GM12892 (cell line): ENCODE measurements around the gene MEI1.

Source experiments
- DNase-seq: peaks from one replicate; pipeline ENCODE4 v3.0.0; 2011; ENCODE audit not compliant: insufficient read length
- FAIRE-seq: peaks from 2 replicates; lab custom pipeline; 2011; peaks lifted over from hg19 to GRCh38; lab: Jason Lieb, UNC
- POLR2A ChIP-seq: IDR thresholded peaks from 2 replicates; pipeline ENCODE4 v1.6.1; 2011; ENCODE audit warnings: low read depth, low read length, control low read depth
- POLR2AphosphoS5 ChIP-seq: IDR thresholded peaks from 2 replicates; pipeline ENCODE4 v1.6.1; 2011; ENCODE audit warnings: low read depth, low read length, control low read depth
- TAF1 ChIP-seq: IDR thresholded peaks from 2 replicates; pipeline ENCODE4 v1.6.1; 2011; ENCODE audit warnings: low read depth, mild to moderate bottlenecking, control low read depth, low read length, borderline replicate concordance

Gene MEI1

GRCh38 chr22:41753984-41754383 is 54.7 kb downstream of the MEI1 start:
- peak; percentile 72 for FAIRE-seq
- TF ChIP-seq TAF1 (no peak), POLR2A (no peak), POLR2AphosphoS5 (no peak)
- no peak for DNase-seq

- FAIRE-seq (no peak), DNase-seq (no peak)
- TF ChIP-seq POLR2AphosphoS5 (no peak), TAF1 (no peak), POLR2A (no peak)
Measured at GRCh38 chr22:41757502-41757901, 58.2 kb downstream of the MEI1 start.

- DNase-seq (no peak), FAIRE-seq (no peak)
- TF ChIP-seq POLR2A, result no peak
- no peak for TF ChIP-seq TAF1
- TF ChIP-seq POLR2AphosphoS5, result no peak
Measured at GRCh38 chr22:41758231-41758630, 58.9 kb downstream of the MEI1 start.

- FAIRE-seq, result peak; percentile 88
- TF ChIP-seq POLR2AphosphoS5 (no peak), TAF1 (no peak), POLR2A (no peak)
- no peak for DNase-seq
Measured at GRCh38 chr22:41762980-41763779, 63.9 kb downstream of the MEI1 start.

- DNase-seq (no peak), FAIRE-seq (no peak)
- TF ChIP-seq POLR2AphosphoS5 (no peak), POLR2A (no peak), TAF1 (no peak)
Measured at GRCh38 chr22:41766476-41766875, 67.2 kb downstream of the MEI1 start.

- DNase-seq, result no peak
- FAIRE-seq, result no peak
- TF ChIP-seq POLR2A (no peak), POLR2AphosphoS5 (no peak), TAF1 (no peak)
Measured at GRCh38 chr22:41768430-41768829, 69.1 kb downstream of the MEI1 start.

- FAIRE-seq (no peak), DNase-seq (no peak)
- TF ChIP-seq POLR2A, result no peak
- no peak for TF ChIP-seq TAF1
- TF ChIP-seq POLR2AphosphoS5, result no peak
Measured at GRCh38 chr22:41770715-41771468, 71.6 kb downstream of the MEI1 start.

GRCh38 chr22:41772198-41772597 is 72.9 kb downstream of the MEI1 start:
- no peak for FAIRE-seq

GRCh38 chr22:41772645-41773044 is 73.3 kb downstream of the MEI1 start:
- DNase-seq (no peak), FAIRE-seq (no peak)
- TF ChIP-seq TAF1, result no peak
- no peak for TF ChIP-seq POLR2AphosphoS5
- TF ChIP-seq POLR2A, result no peak

More at GRCh38 chr22:41772198-41772597, 72.9 kb downstream of the MEI1 start:
- no peak for DNase-seq
- TF ChIP-seq POLR2AphosphoS5, result no peak
- TF ChIP-seq TAF1, result no peak
- no peak for TF ChIP-seq POLR2A

GRCh38 chr22:41775338-41775737 is 76.0 kb downstream of the MEI1 start:
- no peak for TF ChIP-seq TAF1
- TF ChIP-seq POLR2A, result no peak
- no peak for TF ChIP-seq POLR2AphosphoS5
- DNase-seq, result no peak
- no peak for FAIRE-seq

- TF ChIP-seq POLR2AphosphoS5, result no peak
- TF ChIP-seq POLR2A, result no peak
- no peak for TF ChIP-seq TAF1
- FAIRE-seq (no peak), DNase-seq (no peak)
Measured at GRCh38 chr22:41775976-41776375, 76.7 kb downstream of the MEI1 start.
